K562 (cell line): ENCODE results near the gene GTF2A1. TPM values are rescaled to one million over a fixed set of nuclear protein-coding genes. Genes with fewer than 3 reads are reported as not detected.
A peak's percentile ranks its signal among the peaks of the same experiment; 100 is the strongest.

Experiments
- ATAC-seq: fragments of 200-7000 bp; cut with Tn5 transposase; 3 replicates; pipeline ENCODE4 v1.9.1; 2020; ENCODE audit warnings: moderate library complexity
- BruUV-seq: library from RNA; stranded (reverse); fragments of 400-500 nt; replicated peaks from 2 replicates; lab custom pipeline; 2021; lab: Mats Ljungman, UMichigan
- CTCF ChIA-PET: fragments of 300-600 bp; formaldehyde crosslinking; extraction: SDS; loops from one replicate; lab custom pipeline; 2021; ENCODE audit warnings: low intra/inter-chr PET ratio; lab: Yijun Ruan, JAX
- POLR2A ChIA-PET: fragments of 300-600, 350-650 bp; sonication (Branson Sonifier 250); formaldehyde crosslinking; extraction: SDS; loops from one replicate; lab custom pipeline; 2021; ENCODE audit warnings: antibody characterized with exemption, inconsistent platforms; lab: Yijun Ruan, JAX
- DNase-seq, 4 experiments: peaks; one replicate each; pipeline versions ENCODE4 v3.0.0 to v3.0.0-alpha.2; 2011 to 2018; ENCODE audit warnings: low spot score in 3 of 4, mixed read lengths in 3 of 4; ENCODE audit errors: extremely low read depth in 1 of 4
- FAIRE-seq: peaks from 2 replicates; lab custom pipeline; 2011; peaks lifted over from hg19 to GRCh38; lab: Jason Lieb, UNC
- H2AFZ ChIP-seq: 2 replicates; pipeline ENCODE4 v1.6.0; 2011; ENCODE audit warnings: low read depth, low read length, control low read depth, inconsistent platforms
- H3K27ac ChIP-seq: fragments of 200-600 bp; 3 replicates; pipeline ENCODE4 v1.8.0; 2011; ENCODE audit warnings: low read depth, mild to moderate bottlenecking, control low read depth, inconsistent platforms, low read length, moderate library complexity, mixed read lengths; ENCODE audit errors: extremely low read depth
- H3K27me3 ChIP-seq, 2 experiments: fragments of 300-600 bp in 1 of 2; 2 replicates in 1 of 2; 3 replicates in 1 of 2; pipeline versions ENCODE4 v1.6.0 to v1.8.0; 2011; ENCODE audit warnings: inconsistent platforms in 2 of 2, low read length in 2 of 2, mild to moderate bottlenecking in 1 of 2, mixed read lengths in 1 of 2, moderate library complexity in 1 of 2; ENCODE audit not compliant: control insufficient read depth in 2 of 2, insufficient read depth in 2 of 2
- H3K36me3 ChIP-seq: fragments of 300-600 bp; 3 replicates; pipeline ENCODE4 v1.8.0; 2011; ENCODE audit warnings: mild to moderate bottlenecking, low read length, inconsistent platforms; ENCODE audit not compliant: control insufficient read depth, insufficient read depth
- H3K4me1 ChIP-seq, 2 experiments: fragments of 200-600 bp in 1 of 2; replicated peaks in 1 of 2; 2 replicates in 1 of 2; 3 replicates in 1 of 2; pipeline versions ENCODE4 v1.5.1 to v1.8.0; 2011; ENCODE audit warnings: inconsistent platforms in 2 of 2, low read length in 2 of 2, mild to moderate bottlenecking in 1 of 2, mixed read lengths in 1 of 2, moderate library complexity in 1 of 2; ENCODE audit not compliant: control insufficient read depth in 2 of 2, insufficient read depth in 2 of 2
- H3K4me2 ChIP-seq: 2 replicates; pipeline ENCODE4 v1.6.1; 2011; ENCODE audit warnings: low read length, control low read depth, inconsistent platforms, mixed read lengths; ENCODE audit not compliant: insufficient read depth
- H3K4me3 ChIP-seq: fragments of 200-600 bp; sonication (generic), shearing (Covaris generic); 2 replicates; pipeline ENCODE4 v1.5.1; 2016; ENCODE audit warnings: control low read depth, inconsistent platforms
- H3K79me2 ChIP-seq: fragments of 200-600 bp; 3 replicates; pipeline ENCODE4 v1.8.0; 2011; ENCODE audit warnings: low read length, inconsistent platforms; ENCODE audit not compliant: control insufficient read depth, insufficient read depth
- H3K9ac ChIP-seq, 2 experiments: 2 replicates each; pipeline versions ENCODE4 v1.6.0 to v1.6.1; 2011; ENCODE audit warnings: low read depth in 2 of 2, low read length in 2 of 2, control low read depth in 1 of 2, inconsistent platforms in 1 of 2, mild to moderate bottlenecking in 1 of 2, mixed read lengths in 1 of 2; ENCODE audit not compliant: insufficient read depth in 1 of 2
- H3K9me1 ChIP-seq: one replicate; pipeline ENCODE4 v1.6.0; 2011; ENCODE audit warnings: inconsistent platforms, mild to moderate bottlenecking, low read length, moderate library complexity; ENCODE audit not compliant: control insufficient read depth, insufficient read depth
- H3K9me3 ChIP-seq: replicated peaks from 2 replicates; pipeline ENCODE4 v1.5.1; 2011; ENCODE audit warnings: low read depth, low read length, inconsistent platforms; ENCODE audit not compliant: control insufficient read depth, insufficient read depth
- H4K20me1 ChIP-seq: replicated peaks from 2 replicates; pipeline ENCODE4 v1.6.1; 2011; ENCODE audit warnings: low read length, inconsistent platforms, mixed read lengths; ENCODE audit not compliant: control insufficient read depth, insufficient read depth
- C11orf30 ChIP-seq: fragments of 450-650 bp; IDR thresholded peaks from 2 replicates; pipeline ENCODE4 v1.6.1; 2016; ENCODE audit warnings: low read depth, mild to moderate bottlenecking
- CHD4 ChIP-seq: fragments of 200-600 bp; sonication (generic); IDR thresholded peaks from 3 replicates; pipeline ENCODE4 v1.6.1; 2012; ENCODE audit warnings: low read depth, mild to moderate bottlenecking, mixed read lengths, low read length, inconsistent platforms; ENCODE audit not compliant: insufficient read depth, insufficient replicate concordance, poor library complexity, severe bottlenecking
- CREB3L1 ChIP-seq: fragments of 450-650 bp; IDR thresholded peaks from 2 replicates; pipeline ENCODE4 v1.6.1; 2014; ENCODE audit warnings: low read depth, mild to moderate bottlenecking, moderate library complexity, borderline replicate concordance
- LEF1 ChIP-seq: fragments of 450-650 bp; IDR thresholded peaks from 2 replicates; pipeline ENCODE4 v1.6.1; 2016; ENCODE audit warnings: mild to moderate bottlenecking
- MEF2D ChIP-seq: conservative IDR thresholded peaks from 2 replicates; pipeline ENCODE4 v1.6.1; 2016; ENCODE audit warnings: low read depth, missing genetic modification characterization, missing compliant biosample characterization
- NBN ChIP-seq: fragments of 450-650 bp; IDR thresholded peaks from 2 replicates; pipeline ENCODE4 v1.6.1; 2016; ENCODE audit warnings: low read depth, mild to moderate bottlenecking
- NFE2 ChIP-seq: IDR thresholded peaks from 2 replicates; pipeline ENCODE4 v1.6.1; 2014; ENCODE audit warnings: antibody characterized with exemption, low read depth
- POLR2AphosphoS5 ChIP-seq: IDR thresholded peaks from 2 replicates; pipeline ENCODE4 v1.6.1; 2011; ENCODE audit warnings: mild to moderate bottlenecking, low read depth, low read length, moderate library complexity; ENCODE audit not compliant: control insufficient read depth, insufficient read depth
- RBFOX2 ChIP-seq: fragments of 200-400 bp; formaldehyde crosslinking; IDR thresholded peaks from 2 replicates; pipeline ENCODE4 v1.6.1; 2017; ENCODE audit warnings: low read depth, mild to moderate bottlenecking, low read length, moderate library complexity
- SOX6 ChIP-seq: fragments of 450-650 bp; IDR thresholded peaks from 2 replicates; pipeline ENCODE4 v1.6.1; 2014; ENCODE audit warnings: mild to moderate bottlenecking
- TSC22D4 ChIP-seq: fragments of 450-650 bp; IDR thresholded peaks from 2 replicates; pipeline ENCODE4 v1.6.1; 2016; ENCODE audit warnings: missing genetic modification characterization, missing biosample characterization, control low read depth
- ZBTB8A ChIP-seq: fragments of 450-650 bp; IDR thresholded peaks from 2 replicates; pipeline ENCODE4 v1.6.1; 2018; ENCODE audit warnings: mild to moderate bottlenecking, moderate library complexity; ENCODE audit not compliant: partially characterized antibody
- ZNF316 ChIP-seq: fragments of 450-650 bp; IDR thresholded peaks from 2 replicates; pipeline ENCODE4 v1.6.1; 2016
- WGBS: fragments of 100-300 bp; shearing (Covaris generic); methylation state at CpG from one replicate; pipeline ENCODE4 v1.1.6; 2016; ENCODE audit warnings: low coverage, mixed read lengths; ENCODE audit not compliant: insufficient coverage; ENCODE audit errors: missing lambda C conversion rate; 5-methylcytosine and 5-hydroxymethylcytosine counted together
- in situ Hi-C: fragments of 300-500 bp; cut with MboI; formaldehyde crosslinking; loops from 4 replicates; pipeline ENCODE4 v1.15.0; 2018; ENCODE audit warnings: inconsistent platforms, mixed read lengths
- intact Hi-C: fragments of 100-400 bp; cut with micrococcal nuclease; formaldehyde crosslinking; loops from 2 replicates; pipeline ENCODE4 v1.14.2; 2022
- polyA plus RNA-seq, 8 experiments: library from polyadenylated mRNA; depleted of rRNA in 4 of 8; stranded (reverse) in 5 of 8; unstranded in 3 of 8; fragments of >200 nt; fragmentation: Nextera tagmentation in 2 of 8; fragmentation: Illumina TruSeq in 1 of 8; extraction: Ambion mirVana in 2 of 8; extraction: Trizol in 1 of 8; gene quantifications; 2 replicates each; pipeline versions ENCODE4 v1.2.1 to v1.2.3, GENCODE V29; 2011 to 2014; ENCODE audit warnings: inconsistent platforms in 1 of 8, missing spikeins in 1 of 8
- total RNA-seq, 7 experiments: library from RNA; depleted of rRNA in 6 of 7; stranded (reverse); fragments of >200 nt in 6 of 7; fragmentation: Illumina TruSeq in 2 of 7; extraction: Trizol in 2 of 7; gene quantifications; 2 replicates each; pipeline versions ENCODE4 v1.2.1 to v1.2.3, GENCODE V29; 2011 to 2021; ENCODE audit warnings: low replicate concordance in 1 of 7

The GTF2A1 gene
- total and polyA plus RNA-seq, 9 of the 15 experiments (the other 6 are each of a cell fraction or from before 2014, with no cell fraction given): 3.4 to 22.8 (median 14.7) TPM

- Histone ChIP-seq H2AFZ (peak overlapping the region; percentile 100; the same call in 1 of the 2 replicates), H3K27ac (no peak overlapping the region; the same call in 2 of the 3 replicates), H3K27me3 (no peaks in the 10 kb centered on the region), H3K9me3 (no peaks in the 10 kb centered on the region), H3K9me1 (no peaks in the 10 kb centered on the region), H4K20me1 (no peaks in the 10 kb centered on the region), H3K4me3 (peak overlapping the region; percentile 44; the same call in 1 of the 2 replicates), H3K4me1 (peaks cover 0 to 8% of the 10 kb centered on the region in 2 experiments; a peak in 4 of 5 replicates), H3K79me2 (no peaks in the 10 kb centered on the region), H3K9ac (no peak overlapping the region; a peak in 1 of 4 replicates), H3K36me3 (no peaks in the 10 kb centered on the region), H3K4me2 (peak overlapping the region; percentile 84; the same call in 1 of the 2 replicates)
- intact Hi-C loops: loop anchor here (2.0 kb wide), 1 partner anchor 294 kb away; no protein-coding TSS in a partner anchor
- FAIRE-seq: no peak
- 0% methylated on average over 3 of the region's 3 CpGs for WGBS
- ATAC-seq: no peak
- TF ChIP-seq LEF1 (0 out of 2 replicates have a peak, but pooled peaks have one; percentile 0), SOX6 (no peak)
- POLR2A ChIA-PET: interaction anchor here (1.2 kb wide), 1 partner anchor 11 kb away, joined by 5 read pairs; no protein-coding TSS in a partner anchor
- in situ Hi-C loops: no loop called here
- CTCF ChIA-PET: interaction anchor here (1.4 kb wide), 1 partner anchor 216 kb away, joined by 5 read pairs; the partner anchor contains the start of gene TSHR
- BruUV-seq: TSS peak; percentile 84
- no peak for DNase-seq
These were observed 49.9 kb downstream of the GTF2A1 start for GRCh38 chr14:81170829-81171195.

GRCh38 chr14:81170104-81170828 is 50.5 kb downstream of the GTF2A1 start:
- Histone ChIP-seq H3K4me2 (peak overlapping the region; percentile 84), H3K36me3 (no peaks in the 10 kb centered on the region), H3K79me2 (no peaks in the 10 kb centered on the region), H4K20me1 (no peaks in the 10 kb centered on the region), H3K4me1 (peaks cover 0 to 8% of the 10 kb centered on the region in 2 experiments; a peak in 4 of 5 replicates), H3K27ac (peak overlapping the region; percentile 95), H3K27me3 (no peaks in the 10 kb centered on the region), H3K4me3 (peak overlapping the region; percentile 44), H2AFZ (peak overlapping the region; percentile 100), H3K9me3 (no peaks in the 10 kb centered on the region), H3K9me1 (no peaks in the 10 kb centered on the region), H3K9ac (peak overlapping the region; percentile 76 to 87)
- POLR2A ChIA-PET: interaction anchor here (0.7 to 1.2 kb wide), 6 partner anchors 9 to 284 kb away, joined by 3 to 5 read pairs (median 3); partner anchors contain the start of gene GTF2A1
- BruUV-seq: no TSS peak
- in situ Hi-C loops (no loop called here), intact Hi-C loops (loop anchor here (2.0 kb wide), 1 partner anchor 295 kb away; no protein-coding TSS in a partner anchor)
- WGBS: 14% methylated on average over 17 of the region's 28 CpGs
- peak; percentile 67 to 85 (median 76) for DNase-seq
- FAIRE-seq: peak; percentile 93
- ATAC-seq: peak; percentile 99
- CTCF ChIA-PET: interaction anchor here (1.4 kb wide), 1 partner anchor 215 kb away, joined by 5 read pairs; the partner anchor contains the start of gene TSHR
- TF ChIP-seq RBFOX2 (peak; percentile 77), NFE2 (peak; percentile 77), NBN (peak; percentile 74; the same call in 1 of the 2 replicates), CHD4 (no peak), POLR2AphosphoS5 (peak; percentile 47; the same call in 1 of the 2 replicates), CREB3L1 (peak; percentile 47; the same call in 1 of the 2 replicates), C11orf30 (peak; percentile 56; the same call in 1 of the 2 replicates), ZBTB8A (no peak), ZNF316 (peak; percentile 34), MEF2D (no peak), TSC22D4 (tag) (no peak)
